Urinary bladder (tissue), 2 donors: Measurements from ENCODE around the gene TMBIM6. TPM values are rescaled to one million over a fixed set of nuclear protein-coding genes. Genes with fewer than 3 reads are reported as not detected.

ENCODE experiments used
- polyA plus RNA-seq: library from polyadenylated mRNA; stranded (reverse); fragments of 200-250 nt; gene quantifications from one replicate; pipeline ENCODE4 v1.2.3, GENCODE V29; 2013
- small RNA-seq: library from RNA; depleted of rRNA; stranded (forward); fragments of <200 nt; gene quantifications from one replicate; pipeline ENCODE3, GENCODE V24; 2014
- total RNA-seq: library from RNA; depleted of rRNA; stranded (reverse); fragments of >200 nt; gene quantifications from one replicate; pipeline ENCODE4 v1.2.3, GENCODE V29; 2014
- donor health status: healthy.

The TMBIM6 gene
- total and polyA plus RNA-seq, 2 donors = 305 to 395 TPM

Small RNA genes lying within 50 kb of the gene (small RNA-seq; reads per million reads assigned to genes)
- gene AC020612.2 (not detected), gene LSM6P2 (not detected)

Other genes with a start within 250 kb of the TMBIM6 start
- 0.58 TPM for gene KCNH3, start 202.5 kb upstream of the TMBIM6 start, total RNA-seq
- 0.28 TPM for gene KCNH3, start 202.5 kb upstream of the TMBIM6 start, polyA plus RNA-seq
- 23.0 TPM for gene MCRS1, start 173.4 kb upstream of the TMBIM6 start, total RNA-seq
- 48.3 TPM for gene MCRS1, start 173.4 kb upstream of the TMBIM6 start, polyA plus RNA-seq
- gene FAM186B, start 135.9 kb upstream of the TMBIM6 start, total RNA-seq = 0.16 TPM
- gene FAM186B, start 135.9 kb upstream of the TMBIM6 start, polyA plus RNA-seq = 0.25 TPM
- 12.2 TPM for gene PRPF40B, start 118.0 kb upstream of the TMBIM6 start, total RNA-seq
- 24.8 TPM for gene PRPF40B, start 118.0 kb upstream of the TMBIM6 start, polyA plus RNA-seq
- gene FMNL3, start 34.2 kb upstream of the TMBIM6 start, total RNA-seq = 28.9 TPM
- gene FMNL3, start 34.2 kb upstream of the TMBIM6 start, polyA plus RNA-seq = 8.1 TPM
- 13.3 TPM for gene NCKAP5L, start 86.9 kb downstream of the TMBIM6 start, total RNA-seq
- gene NCKAP5L, start 86.9 kb downstream of the TMBIM6 start, polyA plus RNA-seq = 14.1 TPM
- 5.8 TPM for gene BCDIN3D, start 101.5 kb downstream of the TMBIM6 start, total RNA-seq
- 4.4 TPM for gene BCDIN3D, start 101.5 kb downstream of the TMBIM6 start, polyA plus RNA-seq
- 7.4 TPM for gene FAIM2, start 162.3 kb downstream of the TMBIM6 start, total RNA-seq
- gene FAIM2, start 162.3 kb downstream of the TMBIM6 start, polyA plus RNA-seq = 9.1 TPM
- not detected for gene AQP2, start 209.2 kb downstream of the TMBIM6 start, total RNA-seq
- gene AQP2, start 209.2 kb downstream of the TMBIM6 start, polyA plus RNA-seq = 0.04 TPM
- gene AQP5, start 220.3 kb downstream of the TMBIM6 start, total RNA-seq = 1.4 TPM
- 0.32 TPM for gene AQP5, start 220.3 kb downstream of the TMBIM6 start, polyA plus RNA-seq
- gene AQP6, start 231.4 kb downstream of the TMBIM6 start, total RNA-seq = 0.26 TPM
- 0.08 TPM for gene AQP6, start 231.4 kb downstream of the TMBIM6 start, polyA plus RNA-seq